Stimulated activated CD8-positive, alpha-beta memory T cell treated with anti-CD3 and anti-CD28 coated beads, Interleukin-15, amount 100 ng/mL, for 1 hour (primary cell): Measurements from ENCODE around the gene KSR2.
"Not testable (repeated sequence)": the region's sequence is repeated elsewhere in the genome, so short reads cannot be mapped to it uniquely, and the experiment has no call there.

Experiments used
- DNase-seq: peaks from one replicate; pipeline ENCODE4 v3.0.0-alpha.2; 2020; ENCODE audit warnings: low read depth

The KSR2 gene

DNA sequence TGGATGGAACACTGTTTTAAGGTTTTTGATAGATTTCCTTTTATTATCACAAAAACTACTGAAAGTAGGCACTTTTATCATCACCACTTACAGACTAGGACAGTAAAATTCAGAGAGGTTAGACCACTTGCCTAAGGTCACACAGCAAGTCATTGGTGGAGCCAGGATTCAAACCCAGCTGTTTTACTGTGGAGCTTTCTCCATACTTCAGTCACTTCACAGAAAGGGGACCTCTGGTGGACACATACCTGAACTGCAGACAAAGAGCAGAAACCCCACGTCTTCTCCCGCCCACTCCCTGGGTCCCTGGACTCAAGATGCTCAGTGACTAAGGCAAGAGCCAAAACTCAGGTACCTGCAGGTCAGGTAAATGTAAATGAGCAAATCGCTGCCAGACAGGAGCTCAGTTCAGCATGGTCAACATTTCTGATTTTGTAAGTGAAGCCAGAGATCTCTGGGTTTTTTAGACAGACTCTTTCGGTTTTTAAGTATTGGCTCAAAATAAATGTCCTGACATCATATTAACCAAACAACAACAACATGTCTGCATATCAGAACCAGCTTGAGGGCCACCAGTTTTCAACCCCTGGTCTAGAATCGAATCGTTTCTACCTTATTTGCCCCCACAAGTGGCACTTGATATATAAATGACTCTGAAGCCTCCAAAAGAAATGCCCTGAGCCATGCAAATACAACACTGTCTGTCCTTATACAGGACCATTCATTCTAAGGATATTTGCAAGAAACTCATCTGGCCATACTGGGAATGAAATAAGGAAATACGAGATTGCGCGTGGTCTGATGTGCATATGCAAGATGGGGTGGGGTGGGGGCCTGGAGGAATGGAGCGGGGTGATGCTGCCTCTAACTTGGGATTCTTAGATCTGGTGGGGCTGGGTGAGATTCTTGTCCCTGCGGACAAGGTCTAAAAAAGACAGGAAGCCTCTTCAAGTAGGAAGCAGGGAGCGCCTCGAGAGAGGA is 110.9 kb downstream of the KSR2 start:
- DNase-seq: peak; percentile 20

DNA sequence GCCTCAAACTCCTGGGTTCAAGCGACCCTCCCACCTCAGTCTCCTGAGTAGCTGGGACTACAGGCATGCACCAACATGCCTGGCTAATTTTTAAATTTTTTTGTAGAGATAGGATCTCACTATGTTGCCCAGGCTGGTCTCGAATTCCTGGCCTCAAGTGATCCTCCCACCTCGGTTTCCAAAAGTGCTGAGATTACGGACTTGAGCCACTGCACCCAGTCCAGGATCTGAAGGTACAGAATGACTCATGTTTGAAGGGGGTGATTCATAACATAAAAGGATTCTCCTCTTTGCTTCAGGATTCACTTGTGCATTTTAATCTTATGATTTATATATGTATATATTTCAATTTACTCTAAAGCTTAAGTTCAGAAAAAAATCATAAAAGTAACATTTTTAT is 111.7 kb downstream of the KSR2 start:
- DNase-seq: not testable (repeated sequence)

DNA sequence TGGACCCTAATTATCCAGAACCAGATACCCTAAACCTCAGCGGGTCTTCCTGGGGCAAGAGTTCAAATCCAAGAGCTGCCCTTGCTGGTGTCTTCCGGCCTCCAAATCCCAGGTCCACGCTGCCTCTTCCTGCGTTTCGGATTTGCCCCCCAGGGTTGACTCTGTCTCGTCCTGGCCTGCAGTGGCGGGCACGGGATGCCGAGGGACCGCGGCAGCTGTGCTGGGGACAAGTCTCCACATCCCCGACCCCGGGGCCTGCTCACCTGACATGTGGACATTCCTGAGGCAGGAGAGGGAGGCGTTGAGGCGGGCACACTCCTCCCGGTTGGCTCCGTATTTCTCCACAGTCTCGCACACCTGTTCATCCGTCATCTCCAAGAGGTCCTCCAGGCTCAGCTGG is 113.6 kb downstream of the KSR2 start:
- DNase-seq: no peak

DNA sequence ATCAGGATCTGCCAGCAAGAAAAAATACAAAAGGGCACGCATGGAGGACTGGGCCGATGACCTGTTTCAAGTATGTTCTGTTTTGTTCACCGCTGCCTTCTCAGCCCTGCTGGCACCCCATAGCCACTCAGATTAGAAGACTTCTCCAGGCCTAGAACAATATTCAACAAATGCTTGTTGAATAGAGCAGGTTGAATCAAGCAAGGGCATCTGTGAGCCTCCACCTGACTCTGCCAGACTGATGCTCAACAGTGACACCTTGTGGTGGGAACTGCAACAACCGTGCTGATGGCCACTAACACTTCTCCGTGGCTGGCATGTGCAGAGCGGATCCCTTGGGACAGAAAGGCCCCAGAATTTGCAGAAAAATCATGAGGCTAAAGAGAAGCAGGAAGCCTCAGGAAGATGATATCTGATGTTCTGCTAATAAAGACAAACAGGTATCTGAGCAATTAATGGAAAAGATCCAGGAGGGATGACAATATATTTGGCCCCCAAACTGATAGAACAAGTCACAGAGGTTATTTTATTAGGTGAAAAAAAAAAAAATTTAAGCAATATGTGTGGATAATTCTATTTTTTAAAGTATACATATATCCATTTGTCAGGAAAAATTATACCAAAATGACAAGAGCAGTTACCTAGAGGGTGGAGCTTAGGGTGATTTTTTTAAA is 114.3 kb downstream of the KSR2 start:
- DNase-seq: no peak

DNA sequence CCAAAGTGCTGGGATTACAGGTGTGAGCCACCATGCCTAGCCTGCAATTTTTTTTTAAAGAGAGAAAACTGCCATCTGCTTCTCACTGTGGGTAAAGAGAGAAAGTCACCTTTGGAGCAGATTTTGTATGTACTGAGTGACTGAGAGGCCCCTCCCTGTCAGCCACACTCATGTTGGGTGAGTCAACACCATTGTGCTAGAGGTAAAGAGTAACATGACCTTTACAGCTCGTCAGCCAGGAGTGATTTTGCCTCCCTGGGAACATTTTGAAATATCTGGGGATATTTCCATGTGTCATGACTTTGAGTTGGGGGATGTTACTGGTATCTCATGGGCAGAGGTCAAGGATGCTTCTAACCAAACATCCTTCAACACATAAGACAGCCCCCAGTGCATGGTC is 115.2 kb downstream of the KSR2 start:
- no peak for DNase-seq

DNA sequence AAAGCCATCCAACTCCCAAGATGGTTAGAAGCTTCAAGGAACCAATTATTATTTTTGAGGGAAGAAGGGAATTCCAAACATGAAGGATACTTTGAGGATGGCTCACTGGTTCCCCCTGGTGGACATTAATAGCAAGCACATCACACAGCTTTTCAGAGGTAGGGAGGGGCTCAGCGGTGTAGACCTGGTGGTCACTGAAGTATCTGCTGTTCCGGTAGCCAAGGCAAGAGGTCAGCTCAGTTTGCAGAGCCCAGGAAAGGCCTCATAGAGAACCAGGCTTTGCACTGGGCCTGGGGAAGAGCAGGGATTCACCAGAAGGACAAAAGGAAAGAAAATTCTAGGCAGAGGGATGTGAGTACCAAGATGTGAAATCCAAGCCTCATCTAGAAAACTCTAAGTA is 118.7 kb downstream of the KSR2 start:
- DNase-seq: no peak

DNA sequence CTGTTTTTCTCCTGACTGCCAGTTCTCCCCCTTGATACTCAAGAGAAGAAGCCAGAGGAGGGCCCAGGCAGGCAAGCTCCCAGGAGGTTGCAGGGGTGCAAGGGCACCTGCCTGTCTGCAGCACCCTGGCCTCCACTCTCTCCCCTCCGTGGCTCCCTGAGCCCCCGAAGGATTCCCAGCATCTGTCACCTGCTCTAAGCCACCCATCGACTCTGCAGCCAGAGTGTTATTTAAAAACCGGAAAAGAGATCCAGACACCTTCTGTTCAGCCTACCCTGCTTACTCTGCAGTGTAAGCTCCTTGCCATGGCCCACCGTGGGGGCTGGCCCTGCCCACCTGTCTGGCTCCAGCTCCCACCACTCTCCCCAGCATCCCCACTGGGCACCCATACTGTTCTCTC is 121.4 kb downstream of the KSR2 start:
- DNase-seq: no peak

DNA sequence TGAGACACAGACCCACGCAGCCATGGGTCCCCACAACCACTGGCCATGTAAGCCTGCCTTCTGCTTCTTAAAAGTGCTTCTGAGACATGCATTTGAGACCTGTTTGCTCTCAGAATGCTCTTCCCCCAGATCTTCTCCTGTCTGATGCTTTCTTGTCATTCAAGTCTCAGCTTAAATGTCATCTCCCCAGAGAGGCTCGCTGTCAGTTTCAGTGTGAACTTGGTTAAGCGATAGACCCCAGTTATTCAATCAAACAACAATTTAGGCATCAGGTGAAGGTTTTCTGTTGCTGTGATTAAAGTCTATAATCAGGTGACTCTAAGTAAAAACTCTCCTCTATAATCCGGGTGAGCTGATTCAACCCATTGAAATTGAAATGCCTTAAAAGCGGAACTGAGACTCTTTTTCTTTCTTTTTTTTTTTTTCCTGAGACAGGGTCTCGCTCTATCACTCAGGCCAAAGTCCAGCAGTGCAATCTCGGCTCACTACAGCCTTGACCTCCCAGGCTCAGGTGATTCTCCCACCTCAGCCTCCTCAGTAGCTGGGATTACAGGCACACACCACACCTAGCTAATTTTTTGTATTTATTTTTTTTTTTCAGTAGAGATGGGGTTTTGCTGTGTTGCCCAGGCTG is 123.4 kb downstream of the KSR2 start:
- DNase-seq: no peak

DNA sequence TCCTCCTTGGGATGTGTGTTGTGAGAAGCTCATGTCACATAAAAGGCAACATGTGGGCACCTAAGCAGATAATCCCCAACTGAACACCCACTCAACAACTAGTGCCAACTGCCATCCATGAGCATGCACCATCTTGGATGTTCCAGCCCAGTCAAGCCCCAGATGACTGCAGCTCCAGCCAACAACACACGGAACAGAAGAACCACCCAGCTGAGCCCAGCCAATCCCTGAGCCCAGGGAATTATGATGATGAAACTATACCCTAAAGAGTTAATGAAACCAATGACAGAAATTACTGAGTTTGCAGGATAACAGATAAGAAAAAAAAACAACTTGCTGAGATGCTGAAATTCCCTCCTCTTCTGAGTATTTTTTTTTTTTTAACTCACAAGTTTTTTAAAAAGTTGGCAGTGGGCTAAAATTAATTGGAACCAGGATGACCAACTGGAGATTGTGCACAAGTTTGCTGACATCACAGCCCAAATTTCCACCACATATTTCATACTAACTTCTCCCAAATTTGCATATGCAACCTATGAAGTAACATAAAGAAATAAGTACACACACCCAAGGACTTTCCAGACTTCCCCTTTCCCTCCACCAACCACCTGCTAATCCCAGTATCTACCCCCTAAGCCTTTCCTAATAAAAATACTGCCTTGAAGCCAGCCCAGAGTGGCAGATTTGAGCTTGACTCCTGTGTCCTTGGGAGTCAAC is 124.5 kb downstream of the KSR2 start:
- no peak for DNase-seq

DNA sequence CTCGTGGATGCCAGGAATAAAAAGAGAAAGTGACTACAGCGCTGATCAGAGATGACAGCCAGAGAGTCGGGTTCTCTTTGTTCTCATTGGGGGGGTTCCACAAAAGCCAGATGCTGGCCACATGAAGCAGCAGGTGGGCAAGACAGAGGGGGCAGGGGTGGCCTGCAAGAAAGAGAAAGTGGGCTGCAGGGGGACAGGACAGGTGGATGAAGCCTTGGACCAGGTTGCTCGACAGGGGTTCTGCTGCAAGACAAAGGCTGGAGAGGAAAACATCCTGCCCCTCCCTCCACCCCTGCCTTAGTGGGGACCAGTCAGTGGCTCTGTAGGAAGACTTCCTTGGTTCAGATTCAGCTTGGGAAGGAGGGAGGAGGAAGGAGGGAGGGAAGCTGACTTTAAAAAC is 126.2 kb downstream of the KSR2 start:
- no peak for DNase-seq

DNA sequence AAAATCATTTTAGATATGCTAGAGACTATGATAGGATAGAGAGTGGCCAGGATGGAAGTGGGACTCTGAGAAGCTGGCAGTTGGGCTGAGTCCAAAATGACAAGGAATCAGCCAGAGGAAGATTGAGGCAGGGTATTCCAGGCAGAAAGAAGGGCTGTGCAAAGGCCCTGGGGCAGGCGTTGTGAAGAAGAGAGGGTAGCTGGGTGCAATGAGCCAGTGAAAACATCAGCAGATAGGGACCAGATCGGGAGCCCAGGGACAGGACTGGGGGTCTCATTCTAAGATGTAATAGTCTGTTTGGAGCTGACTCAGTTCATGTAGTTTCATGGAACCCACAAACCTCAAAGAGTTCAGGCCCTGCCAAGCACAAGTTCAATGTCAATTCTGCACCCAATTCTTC is 126.6 kb downstream of the KSR2 start:
- DNase-seq: no peak

DNA sequence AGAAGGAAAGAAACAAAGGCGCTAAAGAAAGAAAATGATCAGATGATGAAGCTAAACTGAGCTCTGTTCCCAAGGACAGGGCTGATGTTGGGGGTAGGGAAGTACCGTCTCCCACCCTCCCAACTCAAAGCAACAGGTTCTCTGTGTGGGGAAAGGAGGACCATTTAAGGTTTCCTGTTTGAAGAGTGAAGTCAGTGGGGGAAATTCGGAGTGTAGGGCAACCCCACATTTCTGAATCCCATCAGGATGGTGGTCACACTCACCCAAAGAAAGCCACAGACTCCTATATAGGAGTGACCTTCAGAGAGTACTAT is 131.1 kb downstream of the KSR2 start:
- DNase-seq: no peak

DNA sequence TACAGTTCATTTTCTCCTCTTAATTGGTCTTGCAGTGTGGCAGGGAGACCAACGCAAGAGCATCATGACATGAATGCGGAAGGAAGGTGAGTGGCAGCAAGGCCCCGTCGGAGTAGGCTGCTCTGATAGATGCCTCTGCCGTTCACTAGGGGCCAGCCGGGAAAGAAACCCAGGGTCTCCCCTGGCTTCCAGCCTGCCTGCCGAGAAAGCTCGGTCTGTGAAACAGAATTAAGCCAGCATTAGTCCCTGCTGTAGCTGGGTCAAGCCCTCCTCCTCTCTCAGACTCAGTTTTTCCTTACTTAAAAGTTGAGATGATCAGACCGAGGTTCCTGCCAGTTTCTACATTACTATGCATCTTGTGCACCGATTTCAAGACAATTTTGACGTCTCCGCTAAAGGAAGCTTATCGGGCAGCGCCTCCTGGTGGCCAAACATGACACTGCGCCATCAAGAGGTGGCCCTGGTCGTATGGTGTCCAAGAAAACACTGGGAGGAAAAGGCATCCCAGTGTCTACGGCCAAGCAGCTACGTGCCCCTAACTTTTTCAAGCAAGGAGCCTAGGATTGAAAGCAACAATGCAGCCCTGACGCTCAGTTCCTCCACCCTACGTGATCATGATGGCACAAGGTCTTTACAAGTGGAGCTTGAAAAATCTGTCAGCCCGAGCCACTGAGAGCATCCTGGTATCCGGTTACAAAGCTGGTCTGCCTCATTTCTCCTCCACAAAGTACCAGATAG is 131.6 kb downstream of the KSR2 start:
- peak; percentile 60 for DNase-seq

DNA sequence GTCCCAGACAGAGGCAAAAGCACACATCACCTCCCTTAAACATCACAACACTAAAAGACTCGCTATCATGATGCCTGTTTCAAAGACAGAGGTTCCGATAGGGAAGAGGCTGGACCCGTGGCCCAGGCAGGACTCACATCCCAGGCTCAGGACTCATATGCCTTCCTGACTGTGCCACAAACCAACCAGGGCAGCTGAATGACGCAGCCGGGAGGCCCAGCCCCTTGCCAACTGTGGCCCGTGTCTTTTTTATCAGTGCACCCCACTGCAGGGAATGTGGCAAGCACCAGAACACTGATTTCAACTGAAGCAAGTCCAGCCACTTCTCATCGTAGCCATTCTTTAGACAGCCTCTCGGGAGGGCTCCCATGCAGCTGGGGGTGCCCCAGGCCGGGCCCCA is 132.3 kb downstream of the KSR2 start:
- no peak for DNase-seq

DNA sequence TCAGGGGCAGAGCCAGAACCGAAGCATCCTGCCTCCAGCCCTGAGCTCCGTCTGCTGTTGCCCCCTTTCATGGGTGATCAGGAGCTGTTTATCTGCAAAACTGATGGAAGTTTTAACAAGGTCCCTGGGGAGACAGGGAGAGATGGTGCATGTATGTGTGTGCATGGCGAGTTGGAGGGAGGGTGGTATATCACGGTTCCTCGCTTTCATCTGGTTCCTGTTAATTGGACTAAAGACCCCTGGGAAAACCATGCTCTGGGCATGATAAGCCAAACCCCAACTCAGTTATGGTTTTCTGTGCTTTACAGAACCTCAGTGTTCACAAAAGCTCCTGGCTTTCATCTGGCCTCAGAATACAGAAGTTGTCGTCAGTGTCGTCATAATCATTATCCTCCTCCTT is 133.6 kb downstream of the KSR2 start:
- DNase-seq: no peak

DNA sequence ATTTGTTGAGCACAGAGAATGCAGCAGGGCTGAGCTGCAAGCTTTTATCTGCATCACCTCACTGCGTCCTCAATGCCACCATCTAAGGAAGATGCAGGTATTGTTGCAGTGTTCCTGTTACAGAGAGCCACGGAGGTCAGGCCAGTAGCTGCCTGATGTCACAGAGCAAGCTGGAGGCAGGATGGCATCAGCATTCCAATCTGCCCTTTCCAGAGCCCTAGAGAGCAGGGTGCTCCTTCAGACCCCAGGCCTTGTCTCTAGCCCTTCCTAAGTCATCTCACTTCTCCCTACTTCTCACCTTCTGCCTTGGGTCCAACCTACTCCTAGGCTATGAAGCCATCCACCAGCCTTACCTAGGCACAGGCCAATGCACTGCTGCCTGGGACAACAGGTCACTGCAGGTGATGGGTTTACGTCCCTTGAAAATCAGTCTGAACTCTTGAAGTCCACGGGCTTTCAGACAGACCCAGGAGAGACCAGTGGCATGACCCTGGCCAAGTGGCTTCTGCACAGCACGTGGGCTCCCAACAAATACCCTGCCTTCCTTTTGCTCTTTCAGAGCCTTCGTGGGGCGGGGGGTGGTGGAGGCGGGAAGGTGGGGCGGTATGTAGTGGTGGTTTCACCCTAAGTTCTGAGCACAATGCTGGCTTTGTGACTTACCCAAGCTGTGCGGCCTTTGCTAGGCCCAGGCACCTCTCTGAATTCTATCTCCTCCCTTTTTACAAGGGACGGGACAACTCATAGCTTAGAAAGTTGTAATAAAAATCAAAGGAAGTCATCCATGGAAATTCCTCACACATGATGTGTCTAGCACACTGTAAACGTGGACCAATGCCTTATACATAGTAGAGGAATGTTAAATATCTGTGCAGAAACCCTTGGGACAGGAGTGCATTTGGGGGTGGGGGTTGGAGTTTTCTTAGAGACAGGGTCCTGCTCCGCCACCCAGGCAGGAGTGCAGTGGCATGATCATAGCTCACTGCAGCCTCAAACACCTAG is 136.0 kb downstream of the KSR2 start:
- DNase-seq: no peak

DNA sequence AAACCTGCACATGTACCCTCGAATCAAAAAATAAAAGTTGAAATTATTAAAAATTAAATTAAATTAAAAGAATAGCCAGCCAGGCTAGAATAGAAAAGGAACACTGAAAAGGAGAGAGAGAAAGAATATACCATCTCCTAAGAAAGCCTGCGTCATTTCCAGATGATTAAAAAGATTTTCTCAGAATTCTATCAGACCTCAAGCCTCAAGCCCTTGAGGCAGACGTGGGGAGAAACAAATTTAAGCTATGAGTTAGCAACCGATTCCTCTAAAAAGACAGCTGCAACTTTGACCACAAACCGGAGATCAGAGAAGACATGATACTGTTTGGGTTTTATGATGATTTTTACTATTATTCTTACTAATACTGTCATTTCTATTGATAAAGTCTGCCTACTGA is 138.3 kb downstream of the KSR2 start:
- no peak for DNase-seq

DNA sequence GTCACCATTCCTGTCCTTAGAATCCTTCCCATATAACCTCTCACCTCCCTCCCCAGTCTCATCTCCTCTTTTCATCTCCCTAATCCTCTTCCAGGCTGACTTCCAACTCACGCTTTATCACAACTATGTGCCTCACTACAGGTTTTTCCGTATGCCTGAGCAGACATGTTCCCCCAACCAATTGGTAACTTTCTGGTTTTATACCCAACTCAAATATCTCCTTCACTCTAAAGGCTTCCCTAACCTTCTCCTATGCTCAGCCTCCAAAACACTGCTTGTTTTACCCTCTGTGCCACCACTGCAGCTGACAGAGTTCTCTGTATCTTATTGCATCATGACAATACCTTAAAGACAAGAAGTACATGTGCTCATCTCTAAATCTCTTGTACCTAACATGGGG is 139.7 kb downstream of the KSR2 start:
- DNase-seq: no peak

DNA sequence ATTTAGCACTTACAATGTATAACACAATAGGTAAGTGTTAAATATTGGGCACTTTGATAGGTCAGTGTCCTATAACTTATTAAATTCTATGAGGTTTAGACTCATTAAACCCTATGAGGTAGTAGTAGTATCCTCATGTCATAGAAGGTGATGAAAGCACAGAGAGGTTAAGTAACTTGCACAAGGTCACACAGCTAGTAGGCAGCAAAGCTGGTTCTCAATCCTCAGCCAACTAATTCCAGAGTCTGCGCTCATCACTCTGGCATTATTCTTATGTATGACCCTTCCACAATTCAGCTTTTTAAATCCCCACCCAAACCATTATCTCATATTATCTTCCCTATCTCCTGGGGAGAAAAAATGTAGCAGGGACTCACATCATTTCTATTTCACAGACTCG is 141.1 kb downstream of the KSR2 start:
- DNase-seq: no peak

DNA sequence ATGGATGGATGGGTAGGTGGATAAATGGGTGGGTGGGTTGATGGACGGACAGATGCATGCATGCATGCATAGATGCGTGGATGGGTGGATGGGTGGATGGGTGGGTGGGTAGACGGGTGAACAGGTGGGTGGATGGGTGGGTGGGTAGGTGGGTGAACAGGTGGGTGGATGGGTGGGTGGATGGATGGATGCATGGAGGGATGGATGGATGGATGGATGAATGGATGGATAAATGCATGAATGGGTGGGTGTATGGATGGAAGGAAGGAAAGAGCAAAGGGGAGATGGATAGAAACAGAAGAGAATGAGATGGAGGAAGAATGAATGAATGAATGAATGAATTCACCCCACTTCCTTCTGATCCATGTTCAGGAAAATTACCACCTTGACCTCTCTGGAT is 143.0 kb downstream of the KSR2 start:
- no peak for DNase-seq
